ENCODE data around the gene HSD17B3.

HSD17B3 gene

DNA sequence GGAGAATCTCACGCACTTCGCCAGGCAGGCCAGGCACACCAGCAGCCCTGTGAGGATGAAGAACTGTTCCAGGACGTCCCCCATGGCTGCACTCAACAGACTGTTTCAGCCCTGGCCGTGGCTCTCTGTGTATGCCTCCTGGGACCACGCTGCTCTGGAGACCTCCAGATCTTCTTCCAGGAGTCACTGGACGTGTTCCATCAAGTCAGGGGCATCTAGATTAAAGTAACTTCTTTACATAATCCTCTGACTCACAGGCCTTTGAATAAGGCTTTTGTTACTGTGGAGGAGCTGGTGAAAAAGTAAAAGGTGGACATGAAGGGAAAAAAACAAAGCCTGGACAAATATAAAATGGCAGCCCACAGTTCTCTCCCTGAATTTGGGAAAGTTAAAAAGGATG is at the start of gene HSD17B3:
TSS of gene HSD17B3 (minus strand) at position 156 of the 400 bp plus-strand sequence. CDS start at position 84, 72 bp downstream.
- no peaks in the 10 kb centered on the region for H3K9me3 ChIP-seq (ENCODE audit: insufficient read depth, low read depth, low read length)
- no peaks in the 10 kb centered on the region for H3K36me3 ChIP-seq (ENCODE audit: insufficient read depth, low read depth, low read length)
- no peaks in the 10 kb centered on the region for H3K27me3 ChIP-seq (ENCODE audit: insufficient read depth, low read length)
- H3K27ac ChIP-seq (ENCODE audit: low read length), result no peak within 1 kb of the TSS
- H3K9ac ChIP-seq (ENCODE audit: low read depth, low read length), result no peak within 1 kb of the TSS
- no peak within 1 kb of the TSS for H3K4me3 ChIP-seq (ENCODE audit: low read length)
- H3K4me1 ChIP-seq (ENCODE audit: insufficient read depth, low read length), result no peaks in the 10 kb centered on the region

DNA sequence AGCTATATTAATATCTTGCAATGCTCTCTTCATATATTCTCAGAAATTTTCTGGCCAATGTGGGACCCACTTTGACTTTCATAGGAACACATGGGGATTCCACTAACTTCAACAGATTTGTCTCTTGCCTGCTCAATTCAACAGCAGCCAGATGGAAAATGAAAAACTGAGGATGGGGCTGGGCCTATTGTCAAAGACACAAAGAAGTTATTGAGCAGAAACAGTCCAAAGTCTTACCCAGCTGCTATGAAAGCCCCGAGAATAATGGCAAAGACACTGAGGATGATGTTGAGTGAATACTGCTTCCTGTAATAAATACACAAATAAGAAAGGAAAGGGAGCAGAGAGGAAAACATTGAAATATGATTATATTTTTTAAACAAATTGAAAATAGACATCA is 48.9 kb upstream of the HSD17B3 start:
- no peak overlapping the region for H3K27ac ChIP-seq (ENCODE audit: low read length)
- H3K36me3 ChIP-seq (ENCODE audit: insufficient read depth, low read depth, low read length), result no peaks in the 10 kb centered on the region
- H3K9me3 ChIP-seq (ENCODE audit: insufficient read depth, low read depth, low read length), result no peaks in the 10 kb centered on the region
- H3K4me1 ChIP-seq (ENCODE audit: insufficient read depth, low read length), result peaks cover 5% of the 10 kb centered on the region; the same call in 1 of the 2 replicates
- H3K4me3 ChIP-seq (ENCODE audit: low read length), result no peak overlapping the region
- H3K27me3 ChIP-seq (ENCODE audit: insufficient read depth, low read length), result no peaks in the 10 kb centered on the region
- H3K9ac ChIP-seq (ENCODE audit: low read depth, low read length), result no peak overlapping the region

DNA sequence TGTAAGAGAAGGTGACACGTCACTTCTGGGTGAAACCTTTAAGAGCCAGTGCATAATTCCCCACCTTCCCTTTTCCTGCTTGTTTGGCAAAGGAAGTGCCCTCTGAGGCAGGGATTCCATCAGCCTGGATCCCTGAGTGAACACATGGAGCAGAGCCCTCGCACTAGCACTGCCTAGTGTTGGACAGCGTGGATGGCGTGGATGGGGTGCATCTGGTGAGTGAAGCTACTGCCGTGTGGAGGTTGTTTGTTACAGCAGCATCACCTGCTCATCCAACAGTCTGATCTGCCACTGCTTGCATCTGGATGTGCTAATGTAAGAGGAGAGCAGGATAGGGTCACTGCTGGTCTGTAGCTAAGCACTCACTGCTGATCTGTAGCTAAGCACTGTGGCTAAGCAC is 46.3 kb upstream of the HSD17B3 start:
- Histone ChIP-seq H3K27ac (ENCODE audit: low read length) (no peak overlapping the region), H3K4me3 (ENCODE audit: low read length) (no peak overlapping the region), H3K9me3 (ENCODE audit: insufficient read depth, low read depth, low read length) (no peaks in the 10 kb centered on the region), H3K9ac (ENCODE audit: low read depth, low read length) (no peak overlapping the region), H3K36me3 (ENCODE audit: insufficient read depth, low read depth, low read length) (no peaks in the 10 kb centered on the region), H3K27me3 (ENCODE audit: insufficient read depth, low read length) (no peaks in the 10 kb centered on the region), H3K4me1 (ENCODE audit: insufficient read depth, low read length) (peaks cover 28% of the 10 kb centered on the region)

DNA sequence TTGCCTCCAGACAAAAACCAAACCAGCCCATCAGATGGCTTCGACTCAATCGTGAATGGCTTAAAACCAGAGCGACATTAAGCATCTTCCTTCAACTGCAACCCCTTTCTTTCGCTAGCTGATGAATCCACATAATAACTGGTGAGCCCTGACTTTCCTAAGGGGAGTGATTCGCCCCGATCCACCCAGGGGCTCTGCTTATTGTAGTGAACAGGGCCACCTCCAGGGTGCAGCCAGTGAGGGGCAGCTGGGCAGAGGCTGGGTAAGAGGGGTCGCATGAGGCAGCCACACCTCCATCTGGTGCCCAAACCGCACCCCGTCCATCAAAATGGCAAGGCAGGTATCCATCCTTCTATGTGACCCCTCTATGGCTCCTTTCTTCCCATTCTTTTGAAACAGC is 43.6 kb upstream of the HSD17B3 start:
- no peak overlapping the region for H3K27ac ChIP-seq (ENCODE audit: low read length)
- H3K4me3 ChIP-seq (ENCODE audit: low read length), result no peak overlapping the region
- H3K9me3 ChIP-seq (ENCODE audit: insufficient read depth, low read depth, low read length), result no peaks in the 10 kb centered on the region
- no peak overlapping the region for H3K9ac ChIP-seq (ENCODE audit: low read depth, low read length)
- no peaks in the 10 kb centered on the region for H3K36me3 ChIP-seq (ENCODE audit: insufficient read depth, low read depth, low read length)
- H3K27me3 ChIP-seq (ENCODE audit: insufficient read depth, low read length), result no peaks in the 10 kb centered on the region
- peaks cover 33% of the 10 kb centered on the region for H3K4me1 ChIP-seq (ENCODE audit: insufficient read depth, low read length)

DNA sequence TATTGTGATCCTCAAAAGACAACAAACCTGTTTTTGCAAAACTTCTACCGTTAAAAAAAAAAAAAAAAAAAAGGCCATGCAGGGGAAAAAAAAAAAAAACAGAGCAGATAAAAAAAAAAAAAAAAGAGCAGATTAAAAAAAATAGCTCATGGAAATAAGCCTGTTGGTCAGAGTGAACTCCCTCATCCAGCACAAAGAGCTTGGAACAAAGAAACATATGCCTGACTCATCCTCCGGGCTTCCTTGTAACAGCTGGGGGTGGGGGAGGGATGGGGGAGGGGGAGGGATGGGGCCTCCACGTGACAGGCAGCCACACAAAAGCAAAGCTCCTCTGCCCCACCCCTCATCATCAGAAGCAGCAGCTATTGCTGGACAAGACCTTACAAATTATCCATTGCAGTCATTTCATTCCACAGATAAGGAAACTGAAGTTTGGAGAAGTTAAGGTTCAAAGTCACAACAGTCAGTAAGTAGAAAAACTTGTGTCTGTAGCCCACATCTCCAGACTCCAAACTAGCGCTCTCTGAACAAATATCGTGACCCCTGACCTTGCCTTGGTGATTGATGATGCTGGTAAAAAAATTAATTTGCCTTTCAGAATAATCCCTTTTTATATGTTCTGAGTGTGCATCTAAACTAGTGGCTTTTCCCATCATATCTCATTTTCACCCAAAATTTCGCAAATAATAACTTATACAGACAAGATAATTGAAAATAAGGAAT is 42.6 kb upstream of the HSD17B3 start:
- Histone ChIP-seq H3K27ac (ENCODE audit: low read length) (peak overlapping the region; percentile 73), H3K9me3 (ENCODE audit: insufficient read depth, low read depth, low read length) (no peaks in the 10 kb centered on the region), H3K27me3 (ENCODE audit: insufficient read depth, low read length) (no peaks in the 10 kb centered on the region), H3K4me1 (ENCODE audit: insufficient read depth, low read length) (peaks cover 33% of the 10 kb centered on the region), H3K36me3 (ENCODE audit: insufficient read depth, low read depth, low read length) (no peaks in the 10 kb centered on the region), H3K9ac (ENCODE audit: low read depth, low read length) (peak overlapping the region; percentile 76; the same call in 1 of the 2 replicates), H3K4me3 (ENCODE audit: low read length) (no peak overlapping the region)

DNA sequence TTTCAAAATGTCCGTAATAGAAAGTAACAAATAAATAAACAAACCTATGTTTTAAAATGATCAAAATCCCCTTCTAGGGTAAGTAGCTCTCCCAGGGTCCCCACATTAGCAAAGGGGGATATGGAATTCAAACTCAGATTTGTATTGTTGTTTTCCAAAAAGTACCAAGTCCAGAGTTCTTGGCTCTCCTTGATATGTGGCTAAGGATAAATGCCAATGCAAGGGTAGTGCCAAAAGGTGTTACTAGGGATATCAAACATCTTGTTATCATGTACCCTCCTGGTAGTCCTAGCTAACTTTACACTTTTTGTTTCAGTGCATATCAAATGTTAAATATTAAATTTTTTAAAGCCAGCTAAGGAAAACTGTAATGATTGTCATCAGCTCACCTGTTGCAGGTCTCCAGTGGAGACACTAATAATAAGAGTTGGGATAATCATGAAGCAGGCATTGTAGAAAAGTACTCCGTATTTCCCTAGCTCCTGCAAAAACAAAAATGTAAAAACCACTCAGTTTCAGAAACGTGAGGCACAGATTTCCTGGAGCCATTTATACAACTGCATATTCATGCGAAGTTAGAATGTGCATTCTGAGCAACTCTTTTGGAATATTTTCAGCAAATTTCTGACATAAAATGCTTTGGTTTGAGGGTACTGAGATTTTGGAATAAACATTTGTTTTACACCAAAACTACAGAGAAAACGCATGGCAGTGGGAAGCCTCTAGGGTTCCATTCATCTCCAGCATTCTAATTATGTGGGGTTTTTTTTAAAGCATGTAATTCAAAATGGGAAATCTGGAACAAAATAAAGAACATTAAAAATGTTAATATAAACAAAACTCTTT is 41.8 kb upstream of the HSD17B3 start:
- no peaks in the 10 kb centered on the region for H3K9me3 ChIP-seq (ENCODE audit: insufficient read depth, low read depth, low read length)
- peaks cover 33% of the 10 kb centered on the region for H3K4me1 ChIP-seq (ENCODE audit: insufficient read depth, low read length)
- no peaks in the 10 kb centered on the region for H3K27me3 ChIP-seq (ENCODE audit: insufficient read depth, low read length)
- no peak overlapping the region for H3K4me3 ChIP-seq (ENCODE audit: low read length)
- peak overlapping the region; percentile 76; the same call in 1 of the 2 replicates for H3K9ac ChIP-seq (ENCODE audit: low read depth, low read length)
- peak overlapping the region; percentile 73 for H3K27ac ChIP-seq (ENCODE audit: low read length)
- H3K36me3 ChIP-seq (ENCODE audit: insufficient read depth, low read depth, low read length), result no peaks in the 10 kb centered on the region

DNA sequence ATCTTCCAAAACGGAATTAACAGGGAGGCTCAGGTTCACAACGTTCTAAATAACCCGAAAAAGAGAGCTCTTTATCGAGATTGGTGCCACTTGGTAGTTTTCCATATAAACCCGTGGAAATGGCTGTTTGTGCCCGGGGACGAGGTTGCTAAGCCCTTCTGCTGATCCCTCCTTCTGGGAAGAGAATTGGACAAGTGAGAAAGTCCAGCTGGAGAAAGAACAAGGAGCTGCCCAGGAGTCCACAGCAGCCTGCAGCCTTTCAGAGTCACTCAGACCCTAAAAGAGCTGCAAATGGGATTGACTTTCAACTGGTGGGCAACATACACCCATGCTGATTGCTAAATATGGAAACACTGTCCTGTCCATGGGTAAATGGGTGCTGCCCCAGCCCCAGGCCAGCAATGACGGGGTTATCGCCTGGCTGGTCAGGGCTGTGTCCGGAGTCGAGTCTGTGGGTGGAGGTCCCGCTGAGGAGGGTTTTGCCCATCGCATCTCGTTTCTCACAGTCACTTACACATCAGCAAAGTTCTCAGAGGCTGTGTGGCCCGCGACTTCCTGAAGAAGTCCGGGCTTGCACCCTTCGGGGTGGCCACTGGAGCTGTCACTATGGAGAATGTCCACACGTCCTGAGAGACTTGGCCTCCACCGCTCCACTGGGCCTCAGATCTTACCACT is 40.7 kb upstream of the HSD17B3 start:
- H3K4me1 ChIP-seq (ENCODE audit: insufficient read depth, low read length), result peaks cover 33% of the 10 kb centered on the region
- no peaks in the 10 kb centered on the region for H3K27me3 ChIP-seq (ENCODE audit: insufficient read depth, low read length)
- H3K4me3 ChIP-seq (ENCODE audit: low read length), result no peak overlapping the region
- no peaks in the 10 kb centered on the region for H3K9me3 ChIP-seq (ENCODE audit: insufficient read depth, low read depth, low read length)
- H3K36me3 ChIP-seq (ENCODE audit: insufficient read depth, low read depth, low read length), result no peaks in the 10 kb centered on the region
- H3K27ac ChIP-seq (ENCODE audit: low read length), result no peak overlapping the region
- H3K9ac ChIP-seq (ENCODE audit: low read depth, low read length), result no peak overlapping the region

DNA sequence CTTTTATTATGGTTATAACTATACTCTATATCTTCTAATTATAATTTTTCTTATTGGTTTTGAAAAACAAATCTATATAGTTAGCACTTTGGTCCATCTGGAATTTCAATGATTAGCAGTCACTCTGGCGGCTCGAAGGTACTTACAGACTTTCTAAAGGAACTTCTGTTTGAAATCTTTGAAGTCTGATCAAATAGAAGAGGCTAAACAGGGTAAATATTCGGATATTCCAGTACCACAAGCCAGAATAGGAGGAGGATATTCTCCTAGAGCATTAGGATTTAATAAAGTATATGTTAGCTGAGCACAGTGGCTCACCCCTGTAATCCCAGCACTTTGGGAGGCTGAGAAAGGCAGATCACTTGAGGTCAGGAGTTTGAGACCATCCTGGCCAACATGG is 38.7 kb upstream of the HSD17B3 start:
- no peaks in the 10 kb centered on the region for H3K9me3 ChIP-seq (ENCODE audit: insufficient read depth, low read depth, low read length)
- no peaks in the 10 kb centered on the region for H3K36me3 ChIP-seq (ENCODE audit: insufficient read depth, low read depth, low read length)
- H3K4me1 ChIP-seq (ENCODE audit: insufficient read depth, low read length), result peaks cover 26% of the 10 kb centered on the region
- no peak overlapping the region for H3K9ac ChIP-seq (ENCODE audit: low read depth, low read length)
- no peak overlapping the region for H3K27ac ChIP-seq (ENCODE audit: low read length)
- no peak overlapping the region for H3K4me3 ChIP-seq (ENCODE audit: low read length)
- no peaks in the 10 kb centered on the region for H3K27me3 ChIP-seq (ENCODE audit: insufficient read depth, low read length)

DNA sequence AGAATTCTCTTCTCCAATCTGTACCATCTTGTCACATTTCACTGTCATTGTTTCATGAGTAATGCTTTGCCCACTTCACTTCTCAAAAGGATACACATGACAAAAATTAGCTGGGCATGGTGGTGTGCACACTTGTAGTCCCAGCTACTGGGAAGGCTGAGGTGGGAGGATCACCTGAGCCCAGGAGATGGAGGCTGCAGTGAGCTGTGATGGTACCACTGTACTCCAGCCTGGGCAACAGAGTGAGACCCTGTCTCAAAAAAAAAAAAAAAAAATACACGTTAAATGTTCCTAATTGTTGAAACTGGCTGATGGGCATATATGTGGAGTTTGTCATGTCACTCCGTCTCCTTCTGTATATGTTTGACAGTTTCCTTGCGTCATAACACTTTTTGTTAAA is 36.3 kb upstream of the HSD17B3 start:
- Histone ChIP-seq H3K9ac (ENCODE audit: low read depth, low read length) (no peak overlapping the region), H3K36me3 (ENCODE audit: insufficient read depth, low read depth, low read length) (no peaks in the 10 kb centered on the region), H3K4me1 (ENCODE audit: insufficient read depth, low read length) (peaks cover 5% of the 10 kb centered on the region; the same call in 1 of the 2 replicates), H3K27me3 (ENCODE audit: insufficient read depth, low read length) (no peaks in the 10 kb centered on the region), H3K4me3 (ENCODE audit: low read length) (no peak overlapping the region), H3K27ac (ENCODE audit: low read length) (no peak overlapping the region), H3K9me3 (ENCODE audit: insufficient read depth, low read depth, low read length) (no peaks in the 10 kb centered on the region)

DNA sequence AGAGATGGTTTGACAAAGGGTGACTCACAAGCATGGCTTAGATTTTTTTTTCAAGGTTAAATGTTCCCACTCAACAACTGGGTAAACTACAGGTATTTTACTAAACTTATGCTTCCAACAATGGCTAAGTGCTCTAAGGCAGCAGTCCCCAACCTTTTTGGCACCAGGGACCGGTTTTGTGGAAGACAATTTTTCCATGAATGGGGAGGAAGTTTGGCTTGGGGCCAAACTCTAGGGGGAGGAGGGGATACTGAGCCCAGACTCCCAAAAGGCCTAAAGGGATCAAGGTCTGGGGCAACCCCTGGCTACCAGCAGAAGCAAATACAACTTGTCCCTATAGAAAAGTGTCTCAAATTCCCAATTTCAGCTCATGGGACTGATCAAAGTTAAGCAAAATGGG is 32.0 kb upstream of the HSD17B3 start:
- H3K4me3 ChIP-seq (ENCODE audit: low read length), result no peak overlapping the region
- H3K27me3 ChIP-seq (ENCODE audit: insufficient read depth, low read length), result no peaks in the 10 kb centered on the region
- no peaks in the 10 kb centered on the region for H3K36me3 ChIP-seq (ENCODE audit: insufficient read depth, low read depth, low read length)
- no peaks in the 10 kb centered on the region for H3K9me3 ChIP-seq (ENCODE audit: insufficient read depth, low read depth, low read length)
- H3K27ac ChIP-seq (ENCODE audit: low read length), result no peak overlapping the region
- peaks cover 8% of the 10 kb centered on the region; the same call in 1 of the 2 replicates for H3K4me1 ChIP-seq (ENCODE audit: insufficient read depth, low read length)
- no peak overlapping the region for H3K9ac ChIP-seq (ENCODE audit: low read depth, low read length)

DNA sequence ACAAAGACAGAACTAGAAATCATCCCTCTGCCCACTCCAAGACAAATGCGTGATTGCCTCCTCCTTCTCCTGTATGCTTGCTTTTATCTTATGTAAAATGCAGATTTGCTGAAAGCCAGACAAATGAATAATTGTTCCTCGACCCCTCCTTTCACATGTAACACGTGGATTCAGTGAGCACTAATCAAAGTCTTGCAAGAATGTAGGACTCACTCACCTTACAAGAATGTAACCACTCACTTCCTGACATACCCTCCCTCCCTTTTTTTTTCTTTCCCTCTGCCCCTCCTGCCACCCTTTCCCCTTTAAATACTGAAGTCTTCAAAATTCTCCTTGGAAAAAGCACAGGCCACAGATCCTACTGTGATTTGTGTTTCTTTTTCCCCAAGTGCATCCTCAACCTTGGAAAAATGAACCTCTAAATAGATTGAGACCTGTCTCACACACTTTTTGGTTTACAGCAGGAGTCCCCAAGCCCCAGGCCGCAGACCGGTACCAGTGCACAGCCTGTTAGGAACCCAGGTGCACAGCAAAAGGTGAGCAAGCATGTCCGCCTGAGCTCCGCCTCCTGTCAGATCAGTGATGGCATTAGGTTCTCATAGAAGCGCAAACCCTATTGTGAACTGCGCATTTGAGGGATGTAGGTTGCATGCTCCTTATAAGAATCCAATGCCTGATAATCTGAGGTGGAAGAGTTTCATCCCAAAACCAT is 29.4 kb upstream of the HSD17B3 start:
- Histone ChIP-seq H3K36me3 (ENCODE audit: insufficient read depth, low read depth, low read length) (no peaks in the 10 kb centered on the region), H3K27ac (ENCODE audit: low read length) (no peak overlapping the region), H3K4me3 (ENCODE audit: low read length) (no peak overlapping the region), H3K4me1 (ENCODE audit: insufficient read depth, low read length) (peaks cover 8% of the 10 kb centered on the region; the same call in 1 of the 2 replicates), H3K9me3 (ENCODE audit: insufficient read depth, low read depth, low read length) (no peaks in the 10 kb centered on the region), H3K9ac (ENCODE audit: low read depth, low read length) (no peak overlapping the region), H3K27me3 (ENCODE audit: insufficient read depth, low read length) (no peaks in the 10 kb centered on the region)
